WTC11 (cell line): Measurements from ENCODE around the gene LRIT3. TPM values are rescaled to one million over a fixed set of nuclear protein-coding genes. Genes with fewer than 3 reads are reported as not detected.

ENCODE experiments used
- ATAC-seq: fragments of 200-7000 bp; cut with Tn5 transposase; 2 replicates; pipeline ENCODE4 v1.10.0; 2021; ENCODE audit warnings: mild to moderate bottlenecking, moderate library complexity
- CTCF ChIA-PET: fragments of 300-600 bp; sonication (Branson Sonifier 250); formaldehyde crosslinking; loops from one replicate; lab custom pipeline; 2021; ENCODE audit warnings: antibody characterized with exemption; lab: Charles Lee
- POLR2A ChIA-PET: fragments of 350-600 bp; sonication (Branson Sonifier 250); formaldehyde crosslinking; loops from one replicate; lab custom pipeline; 2021; ENCODE audit warnings: antibody characterized with exemption; lab: Charles Lee
- DNase-seq: peaks from one replicate; pipeline ENCODE4 v3.0.0; 2021; ENCODE audit warnings: low spot score
- H3K27ac Mint-ChIP-seq: 2 replicates; pipeline ENCODE4 v1.8.0; 2021; ENCODE audit warnings: mixed read lengths
- H3K27me3 Mint-ChIP-seq: 2 replicates; pipeline ENCODE4 v1.8.0; 2021; ENCODE audit warnings: low read depth, mild to moderate bottlenecking, moderate library complexity, mixed read lengths
- H3K36me3 Mint-ChIP-seq: 2 replicates; pipeline ENCODE4 v1.8.0; 2021; ENCODE audit warnings: mixed read lengths
- H3K4me1 Mint-ChIP-seq: 2 replicates; pipeline ENCODE4 v1.8.0; 2022; ENCODE audit warnings: mixed read lengths
- H3K4me3 Mint-ChIP-seq: 2 replicates; pipeline ENCODE4 v1.8.0; 2021; ENCODE audit warnings: mild to moderate bottlenecking, moderate library complexity, mixed read lengths
- H3K9me3 Mint-ChIP-seq: 2 replicates; pipeline ENCODE4 v1.8.0; 2021; ENCODE audit warnings: mixed read lengths
- CREM ChIP-seq: sonication (generic); formaldehyde crosslinking; IDR thresholded peaks from 2 replicates; pipeline ENCODE4 v1.8.1; 2022; ENCODE audit warnings: mild to moderate bottlenecking, missing genetic modification reagents, moderate library complexity
- ELF4 ChIP-seq: sonication (generic); formaldehyde crosslinking; IDR thresholded peaks from 2 replicates; pipeline ENCODE4 v1.8.1; 2022; ENCODE audit warnings: low read depth, mild to moderate bottlenecking, moderate library complexity, missing genetic modification reagents
- HMGA2 ChIP-seq: fragments of 250-450 bp; sonication (Bioruptor Pico); IDR thresholded peaks from 2 replicates; pipeline ENCODE4 v1.4.0; 2021; ENCODE audit warnings: mild to moderate bottlenecking, moderate library complexity
- HMGXB4 ChIP-seq: sonication (generic); formaldehyde crosslinking; IDR thresholded peaks from 2 replicates; pipeline ENCODE4 v1.8.1; 2023; ENCODE audit warnings: mild to moderate bottlenecking, moderate library complexity, missing genetic modification reagents
- JAZF1 ChIP-seq: fragments of 250-450 bp; sonication (Bioruptor Pico); IDR thresholded peaks from 2 replicates; pipeline ENCODE4 v1.9.0; 2021; ENCODE audit warnings: moderate library complexity, mild to moderate bottlenecking, inconsistent platforms
- MYBL2 ChIP-seq: sonication (generic); formaldehyde crosslinking; IDR thresholded peaks from 2 replicates; pipeline ENCODE4 v1.8.1; 2023; ENCODE audit warnings: mild to moderate bottlenecking, moderate library complexity, missing genetic modification reagents
- NR3C1 ChIP-seq: sonication (generic); formaldehyde crosslinking; conservative IDR thresholded peaks from 2 replicates; pipeline ENCODE4 v1.8.1; 2023; ENCODE audit warnings: low read depth, mild to moderate bottlenecking, missing genetic modification reagents
- PRRX2 ChIP-seq: fragments of 250-450 bp; sonication (Bioruptor Pico); IDR thresholded peaks from 2 replicates; pipeline ENCODE4 v1.8.0; 2021; ENCODE audit warnings: mild to moderate bottlenecking
- TEAD4 ChIP-seq: sonication (generic); formaldehyde crosslinking; IDR thresholded peaks from 2 replicates; pipeline ENCODE4 v1.8.0; 2022; ENCODE audit warnings: mild to moderate bottlenecking, missing genetic modification reagents
- total RNA-seq: library from RNA; stranded (reverse); gene quantifications from 3 replicates; pipeline ENCODE4 v1.2.3, GENCODE V29; 2021
- TF ChIP-seq, protein P1 (sequence below): fragments of 250-450 bp; sonication (Bioruptor Pico); IDR thresholded peaks from 2 replicates; pipeline ENCODE4 v1.8.0; 2021; ENCODE audit warnings: mild to moderate bottlenecking
- TF ChIP-seq, protein P2 (sequence below): sonication (generic); formaldehyde crosslinking; IDR thresholded peaks from 2 replicates; pipeline ENCODE4 v1.8.0; 2022; ENCODE audit warnings: missing genetic modification reagents
- TF ChIP-seq, protein P3 (sequence below): fragments of 250-450 bp; sonication (Bioruptor Pico); IDR thresholded peaks from 2 replicates; pipeline ENCODE4 v1.9.0; 2021; ENCODE audit warnings: mild to moderate bottlenecking

The LRIT3 gene
- total RNA-seq, 1 experiment from 2014 or later = 0.11 TPM

- no peaks in the 10 kb centered on the region for H3K36me3 Mint-ChIP-seq
- POLR2A ChIA-PET = interaction anchor here (1.1 kb wide), 1 partner anchor 14 kb away, joined by 3 read pairs; no protein-coding TSS in a partner anchor
- TF ChIP-seq, protein P1, sequence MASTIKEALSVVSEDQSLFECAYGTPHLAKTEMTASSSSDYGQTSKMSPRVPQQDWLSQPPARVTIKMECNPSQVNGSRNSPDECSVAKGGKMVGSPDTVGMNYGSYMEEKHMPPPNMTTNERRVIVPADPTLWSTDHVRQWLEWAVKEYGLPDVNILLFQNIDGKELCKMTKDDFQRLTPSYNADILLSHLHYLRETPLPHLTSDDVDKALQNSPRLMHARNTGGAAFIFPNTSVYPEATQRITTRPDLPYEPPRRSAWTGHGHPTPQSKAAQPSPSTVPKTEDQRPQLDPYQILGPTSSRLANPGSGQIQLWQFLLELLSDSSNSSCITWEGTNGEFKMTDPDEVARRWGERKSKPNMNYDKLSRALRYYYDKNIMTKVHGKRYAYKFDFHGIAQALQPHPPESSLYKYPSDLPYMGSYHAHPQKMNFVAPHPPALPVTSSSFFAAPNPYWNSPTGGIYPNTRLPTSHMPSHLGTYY (CRISPR knock-in tag) = no peak
- TF ChIP-seq, protein P2, sequence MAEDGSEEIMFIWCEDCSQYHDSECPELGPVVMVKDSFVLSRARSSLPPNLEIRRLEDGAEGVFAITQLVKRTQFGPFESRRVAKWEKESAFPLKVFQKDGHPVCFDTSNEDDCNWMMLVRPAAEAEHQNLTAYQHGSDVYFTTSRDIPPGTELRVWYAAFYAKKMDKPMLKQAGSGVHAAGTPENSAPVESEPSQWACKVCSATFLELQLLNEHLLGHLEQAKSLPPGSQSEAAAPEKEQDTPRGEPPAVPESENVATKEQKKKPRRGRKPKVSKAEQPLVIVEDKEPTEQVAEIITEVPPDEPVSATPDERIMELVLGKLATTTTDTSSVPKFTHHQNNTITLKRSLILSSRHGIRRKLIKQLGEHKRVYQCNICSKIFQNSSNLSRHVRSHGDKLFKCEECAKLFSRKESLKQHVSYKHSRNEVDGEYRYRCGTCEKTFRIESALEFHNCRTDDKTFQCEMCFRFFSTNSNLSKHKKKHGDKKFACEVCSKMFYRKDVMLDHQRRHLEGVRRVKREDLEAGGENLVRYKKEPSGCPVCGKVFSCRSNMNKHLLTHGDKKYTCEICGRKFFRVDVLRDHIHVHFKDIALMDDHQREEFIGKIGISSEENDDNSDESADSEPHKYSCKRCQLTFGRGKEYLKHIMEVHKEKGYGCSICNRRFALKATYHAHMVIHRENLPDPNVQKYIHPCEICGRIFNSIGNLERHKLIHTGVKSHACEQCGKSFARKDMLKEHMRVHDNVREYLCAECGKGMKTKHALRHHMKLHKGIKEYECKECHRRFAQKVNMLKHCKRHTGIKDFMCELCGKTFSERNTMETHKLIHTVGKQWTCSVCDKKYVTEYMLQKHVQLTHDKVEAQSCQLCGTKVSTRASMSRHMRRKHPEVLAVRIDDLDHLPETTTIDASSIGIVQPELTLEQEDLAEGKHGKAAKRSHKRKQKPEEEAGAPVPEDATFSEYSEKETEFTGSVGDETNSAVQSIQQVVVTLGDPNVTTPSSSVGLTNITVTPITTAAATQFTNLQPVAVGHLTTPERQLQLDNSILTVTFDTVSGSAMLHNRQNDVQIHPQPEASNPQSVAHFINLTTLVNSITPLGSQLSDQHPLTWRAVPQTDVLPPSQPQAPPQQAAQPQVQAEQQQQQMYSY (CRISPR knock-in tag) = no peak
- TF ChIP-seq ELF4 (CRISPR knock-in tag) (no peak), MYBL2 (CRISPR knock-in tag) (no peak), HMGXB4 (CRISPR knock-in tag) (no peak), CREM (CRISPR knock-in tag) (no peak), HMGA2 (CRISPR knock-in tag) (no peak), TEAD4 (CRISPR knock-in tag) (no peak), PRRX2 (CRISPR knock-in tag) (no peak), JAZF1 (CRISPR knock-in tag) (no peak), NR3C1 (CRISPR knock-in tag) (no peak)
- TF ChIP-seq, all 79 proteins: peak for 0
- Mint-ChIP-seq H3K27me3 (no peaks in the 10 kb centered on the region), H3K27ac (no peak overlapping the region), H3K9me3 (no peaks in the 10 kb centered on the region), H3K4me3 (no peak overlapping the region), H3K4me1 (peaks cover 3% of the 10 kb centered on the region; the same call in 1 of the 2 replicates)
- no peak for DNase-seq
- peak; percentile 46 for ATAC-seq
- CTCF ChIA-PET = no interaction called here
Measured at GRCh38 chr4:109846395-109847098, 1.4 kb upstream of the LRIT3 start.

GRCh38 chr4:109848501-109848900 lies 594 bp downstream of the LRIT3 start:
- Mint-ChIP-seq H3K27me3 (no peaks in the 10 kb centered on the region), H3K27ac (no peak overlapping the region), H3K4me1 (peaks cover 3% of the 10 kb centered on the region; the same call in 1 of the 2 replicates), H3K4me3 (no peak overlapping the region), H3K36me3 (no peaks in the 10 kb centered on the region), H3K9me3 (no peaks in the 10 kb centered on the region)
- ATAC-seq (no peak), DNase-seq (no peak)
- ChIA-PET POLR2A (no interaction called here), CTCF (no interaction called here)
- TF ChIP-seq, protein P3, sequence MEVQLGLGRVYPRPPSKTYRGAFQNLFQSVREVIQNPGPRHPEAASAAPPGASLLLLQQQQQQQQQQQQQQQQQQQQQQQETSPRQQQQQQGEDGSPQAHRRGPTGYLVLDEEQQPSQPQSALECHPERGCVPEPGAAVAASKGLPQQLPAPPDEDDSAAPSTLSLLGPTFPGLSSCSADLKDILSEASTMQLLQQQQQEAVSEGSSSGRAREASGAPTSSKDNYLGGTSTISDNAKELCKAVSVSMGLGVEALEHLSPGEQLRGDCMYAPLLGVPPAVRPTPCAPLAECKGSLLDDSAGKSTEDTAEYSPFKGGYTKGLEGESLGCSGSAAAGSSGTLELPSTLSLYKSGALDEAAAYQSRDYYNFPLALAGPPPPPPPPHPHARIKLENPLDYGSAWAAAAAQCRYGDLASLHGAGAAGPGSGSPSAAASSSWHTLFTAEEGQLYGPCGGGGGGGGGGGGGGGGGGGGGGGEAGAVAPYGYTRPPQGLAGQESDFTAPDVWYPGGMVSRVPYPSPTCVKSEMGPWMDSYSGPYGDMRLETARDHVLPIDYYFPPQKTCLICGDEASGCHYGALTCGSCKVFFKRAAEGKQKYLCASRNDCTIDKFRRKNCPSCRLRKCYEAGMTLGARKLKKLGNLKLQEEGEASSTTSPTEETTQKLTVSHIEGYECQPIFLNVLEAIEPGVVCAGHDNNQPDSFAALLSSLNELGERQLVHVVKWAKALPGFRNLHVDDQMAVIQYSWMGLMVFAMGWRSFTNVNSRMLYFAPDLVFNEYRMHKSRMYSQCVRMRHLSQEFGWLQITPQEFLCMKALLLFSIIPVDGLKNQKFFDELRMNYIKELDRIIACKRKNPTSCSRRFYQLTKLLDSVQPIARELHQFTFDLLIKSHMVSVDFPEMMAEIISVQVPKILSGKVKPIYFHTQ = no peak
